Stimulated activated CD8-positive, alpha-beta memory T cell treated with anti-CD3 and anti-CD28 coated beads, Interleukin-12 subunit alpha, Interleukin-12 subunit beta, amount 100 ng/mL, for 4 hours (primary cell): Measurements from ENCODE around the gene ZBTB32.
"Not testable (repeated sequence)": the region's sequence is repeated elsewhere in the genome, so short reads cannot be mapped to it uniquely, and the experiment has no call there.

Experiments used
- DNase-seq: peaks from one replicate; pipeline ENCODE4 v3.0.0-alpha.2; 2020; ENCODE audit warnings: low read depth

Gene ZBTB32, protein sequence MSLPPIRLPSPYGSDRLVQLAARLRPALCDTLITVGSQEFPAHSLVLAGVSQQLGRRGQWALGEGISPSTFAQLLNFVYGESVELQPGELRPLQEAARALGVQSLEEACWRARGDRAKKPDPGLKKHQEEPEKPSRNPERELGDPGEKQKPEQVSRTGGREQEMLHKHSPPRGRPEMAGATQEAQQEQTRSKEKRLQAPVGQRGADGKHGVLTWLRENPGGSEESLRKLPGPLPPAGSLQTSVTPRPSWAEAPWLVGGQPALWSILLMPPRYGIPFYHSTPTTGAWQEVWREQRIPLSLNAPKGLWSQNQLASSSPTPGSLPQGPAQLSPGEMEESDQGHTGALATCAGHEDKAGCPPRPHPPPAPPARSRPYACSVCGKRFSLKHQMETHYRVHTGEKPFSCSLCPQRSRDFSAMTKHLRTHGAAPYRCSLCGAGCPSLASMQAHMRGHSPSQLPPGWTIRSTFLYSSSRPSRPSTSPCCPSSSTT

GRCh38 chr19:35704218-35704617, at the start of gene ZBTB32:
Gene ZBTB32 (plus strand): TSS chr19:35704558. CDS start chr19:35714627, 10,069 bp downstream.
- DNase-seq = no peak

GRCh38 chr19:35654828-35655227, 49.5 kb upstream of the ZBTB32 start:
- not testable (repeated sequence) for DNase-seq

DNA sequence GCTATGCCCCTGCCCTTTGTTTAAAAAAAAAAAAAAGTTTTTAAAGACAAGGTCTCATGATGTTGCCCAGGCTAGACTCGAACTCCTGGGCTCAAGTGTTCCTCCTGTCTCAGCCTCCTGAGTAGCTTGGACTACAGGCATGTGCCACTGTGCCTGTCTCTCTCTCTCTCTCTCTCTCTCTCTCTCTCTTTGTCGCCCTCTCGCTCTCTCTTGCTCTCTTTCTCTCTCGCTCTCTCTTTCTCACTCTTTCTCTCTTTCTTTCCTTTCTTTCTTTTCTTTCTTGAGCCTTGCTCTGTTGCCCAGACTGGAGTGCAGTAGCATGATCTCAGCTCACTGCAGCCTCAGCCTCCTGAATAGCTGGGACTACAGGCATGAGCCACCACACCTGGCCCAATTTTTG, 48.8 kb upstream of the ZBTB32 start:
- DNase-seq = no peak

DNA sequence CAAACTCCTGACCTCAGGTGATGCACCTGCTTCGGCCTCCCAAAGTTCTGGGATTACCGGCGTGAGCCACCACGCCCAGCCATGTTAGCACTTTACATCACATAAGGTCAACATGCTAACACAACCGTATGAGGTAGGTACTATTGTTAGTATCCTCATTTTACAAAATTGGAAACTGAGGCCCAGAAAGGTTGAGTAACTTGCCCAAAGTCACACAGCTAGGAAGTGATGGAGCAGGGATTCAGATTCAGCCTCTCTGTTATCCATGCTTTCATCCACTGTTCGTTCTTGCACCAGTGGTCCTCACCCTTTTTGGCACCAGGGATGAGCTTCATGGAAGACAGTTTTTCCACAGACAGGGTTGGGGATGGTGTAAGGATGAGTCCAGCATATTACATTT, 47.7 kb upstream of the ZBTB32 start:
- no peak for DNase-seq

- no peak for DNase-seq
Observed at GRCh38 chr19:35657904-35658700, 46.3 kb upstream of the ZBTB32 start.

- DNase-seq = no peak
Observed at GRCh38 chr19:35661995-35662340, 42.4 kb upstream of the ZBTB32 start.

DNA sequence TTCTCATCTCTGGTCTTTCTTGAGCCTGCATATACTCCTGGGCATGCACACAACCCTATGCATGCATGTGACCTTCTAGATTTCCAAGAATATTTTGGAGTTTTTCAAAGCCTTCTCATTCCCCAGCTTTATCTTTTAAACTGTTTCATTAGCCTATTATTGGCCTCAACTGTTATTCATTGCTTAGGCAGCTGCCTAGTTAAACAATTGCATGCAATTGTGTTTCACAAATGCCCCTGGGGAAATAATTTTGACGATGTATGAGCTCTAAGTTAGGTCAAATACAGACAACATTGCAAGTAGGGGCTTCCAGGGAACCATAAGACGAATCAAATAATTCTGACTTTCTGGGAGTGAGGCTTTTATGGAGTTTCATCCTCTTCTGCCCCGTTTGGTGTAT, 40.4 kb upstream of the ZBTB32 start:
- no peak for DNase-seq

- DNase-seq = no peak
Observed at GRCh38 chr19:35665157-35665556, 39.2 kb upstream of the ZBTB32 start.

GRCh38 chr19:35665604-35666003, 38.8 kb upstream of the ZBTB32 start:
- DNase-seq = no peak

GRCh38 chr19:35666251-35666913, 38.0 kb upstream of the ZBTB32 start, which contains the start of gene UPK1A:
Gene UPK1A (plus strand): TSS chr19:35666517. CDS start chr19:35666813, 296 bp downstream.
- no peak for DNase-seq

- DNase-seq = no peak
Observed at GRCh38 chr19:35669566-35669965, 34.8 kb upstream of the ZBTB32 start.

DNA sequence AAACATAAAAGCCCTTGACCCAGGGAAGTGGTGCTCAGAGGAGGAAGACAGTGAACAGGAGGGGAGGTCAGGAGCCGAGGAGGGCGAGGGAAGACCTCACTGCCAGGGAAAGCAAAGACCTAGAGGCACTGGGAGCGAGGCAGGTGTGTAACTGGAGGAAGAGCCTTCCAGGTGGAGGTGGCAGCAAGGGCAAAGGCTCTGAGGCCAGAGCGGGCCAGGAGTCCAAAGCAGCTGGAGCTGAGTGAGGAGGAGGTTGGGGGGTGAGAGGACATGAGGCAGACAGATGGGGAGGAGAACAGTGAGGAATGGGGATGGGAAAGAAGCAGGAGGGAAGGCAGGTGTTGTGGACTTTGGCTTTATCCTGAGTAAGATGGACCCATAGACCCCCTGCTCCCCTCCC, 34.4 kb upstream of the ZBTB32 start:
- DNase-seq = no peak

DNA sequence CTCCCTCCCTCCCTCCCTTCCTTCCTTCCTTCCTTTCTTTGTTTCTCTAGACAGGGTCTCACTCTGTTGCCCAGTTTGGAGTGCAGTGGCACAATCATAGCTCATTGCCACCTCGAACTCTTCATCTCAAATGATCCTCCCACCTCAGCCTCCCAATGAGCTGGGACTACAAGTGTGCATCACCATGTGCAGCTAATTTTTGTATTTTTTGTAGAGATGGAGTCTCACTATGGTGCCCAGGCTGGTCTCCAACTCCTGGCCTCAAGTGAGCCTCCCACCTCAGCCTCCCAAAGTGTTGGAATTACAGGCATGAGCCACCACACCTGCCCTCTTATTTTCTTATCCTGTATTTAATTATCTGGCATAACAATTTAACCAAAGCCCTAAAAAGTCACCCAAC, 33.7 kb upstream of the ZBTB32 start:
- no peak for DNase-seq

DNA sequence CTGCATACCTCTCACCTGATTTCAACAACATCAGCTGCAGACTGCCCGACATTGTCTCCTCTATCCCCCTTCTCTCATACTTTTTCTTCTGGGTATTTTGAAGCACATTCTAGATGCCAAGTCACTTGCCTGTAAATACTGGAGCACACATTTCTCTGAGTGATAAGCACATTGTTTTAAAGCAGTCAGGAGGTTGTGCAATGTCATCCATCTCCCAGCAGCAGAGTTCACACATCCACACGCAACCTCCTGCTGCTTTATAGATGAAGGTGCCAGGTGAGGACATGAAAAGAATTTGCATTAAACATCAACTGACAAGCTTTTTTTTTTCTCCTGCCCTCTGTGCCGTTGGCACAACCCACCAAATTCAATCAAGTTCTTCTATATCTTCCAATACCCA, 32.5 kb upstream of the ZBTB32 start:
- no peak for DNase-seq

- DNase-seq = peak; percentile 7
Observed at GRCh38 chr19:35673121-35673804, 31.1 kb upstream of the ZBTB32 start.

GRCh38 chr19:35675589-35676140, 28.7 kb upstream of the ZBTB32 start:
- DNase-seq = no peak

- DNase-seq = no peak
Observed at GRCh38 chr19:35689836-35690235, 14.5 kb upstream of the ZBTB32 start.

GRCh38 chr19:35691106-35691505, 13.3 kb upstream of the ZBTB32 start:
- not testable (repeated sequence) for DNase-seq

GRCh38 chr19:35692010-35692409, 12.3 kb upstream of the ZBTB32 start:
- no peak for DNase-seq

GRCh38 chr19:35693422-35693821, 10.9 kb upstream of the ZBTB32 start:
- no peak for DNase-seq

- DNase-seq = peak; percentile 70
Observed at GRCh38 chr19:35693835-35694599, 10.3 kb upstream of the ZBTB32 start.
